Spleen (tissue), 11 donors: ENCODE results near the gene PLEKHG1. TPM values are rescaled to one million over a fixed set of nuclear protein-coding genes. Genes with fewer than 3 reads are reported as not detected.

Experiments used
- DNase-seq: peaks from one replicate; pipeline ENCODE4 v3.0.0-alpha.2; 2020
- H3K27ac ChIP-seq, 8 donors: fragments of 200-600 bp; sonication (generic) in 7 of 8; 1 replicate in 4 of 8; 2 replicates in 4 of 8; pipeline versions ENCODE4 v1.5.0 to v1.8.0; 2016 to 2021; ENCODE audit warnings: inconsistent platforms in 4 of 8, mild to moderate bottlenecking in 4 of 8, moderate library complexity in 1 of 8
- H3K27me3 ChIP-seq, 7 donors: fragments of 200-600 bp; sonication (generic) in 6 of 7; replicated peaks in 1 of 7; 1 replicate in 4 of 7; 2 replicates in 3 of 7; pipeline versions ENCODE4 v1.5.0 to v1.8.0; 2016 to 2021; ENCODE audit warnings: inconsistent platforms in 3 of 7, mild to moderate bottlenecking in 1 of 7
- H3K36me3 ChIP-seq, 6 donors: fragments of 200-600 bp; sonication (generic) in 5 of 6; 1 replicate in 4 of 6; 2 replicates in 2 of 6; pipeline versions ENCODE4 v1.5.0 to v1.8.0; 2016 to 2021; ENCODE audit warnings: inconsistent platforms in 2 of 6
- H3K4me1 ChIP-seq, 6 donors: fragments of 200-600 bp; sonication (generic) in 5 of 6; 1 replicate in 3 of 6; 2 replicates in 3 of 6; pipeline versions ENCODE4 v1.5.0 to v1.8.0; 2016 to 2021; ENCODE audit warnings: inconsistent platforms in 3 of 6
- H3K4me3 ChIP-seq, 8 donors: fragments of 200-600 bp; sonication (generic) in 7 of 8; 1 replicate in 4 of 8; 2 replicates in 4 of 8; pipeline versions ENCODE4 v1.5.0 to v1.8.0; 2016 to 2021; ENCODE audit warnings: inconsistent platforms in 4 of 8, mild to moderate bottlenecking in 4 of 8, moderate library complexity in 2 of 8
- H3K9me3 ChIP-seq, 8 donors: fragments of 200-600 bp; sonication (generic) in 7 of 8; 1 replicate in 4 of 8; 2 replicates in 4 of 8; pipeline versions ENCODE4 v1.5.0 to v1.8.0; 2016 to 2021; ENCODE audit warnings: inconsistent platforms in 4 of 8
- POLR2A ChIP-seq, 3 donors: fragments of 450-650 bp; IDR thresholded peaks; one replicate each; pipeline ENCODE4 v1.5.1; 2017; ENCODE audit warnings: antibody characterized with exemption in 3 of 3, mild to moderate bottlenecking in 1 of 3
- POLR2AphosphoS5 ChIP-seq, 3 donors: sonication (generic); formaldehyde crosslinking; IDR thresholded peaks; one replicate each; pipeline ENCODE4 v1.5.1; 2017; ENCODE audit warnings: antibody characterized with exemption in 3 of 3
- WGBS, 5 donors: extraction: QIAGEN DNeasy Blood & Tissue Kit in 3 of 5; methylation state at CpG; one replicate each; pipeline versions ENCODE4 v1.1.5 to v1.1.7; 2013 to 2018; 5-methylcytosine and 5-hydroxymethylcytosine counted together
- intact Hi-C: fragments of 100-400 bp; cut with DNase I; formaldehyde crosslinking; loops from one replicate; pipeline ENCODE4 v1.15.0; 2023; ENCODE audit warnings: low total_unique reads
- polyA plus RNA-seq, 3 donors: library from polyadenylated mRNA; stranded (reverse); fragments of 200-250 nt; gene quantifications; one replicate each; pipeline ENCODE4 v1.2.1, GENCODE V29; 2013
- total RNA-seq, 7 donors: library from RNA; depleted of rRNA in 3 of 7; stranded (reverse); fragments of >200 nt in 3 of 7; fragmentation: NEBNext Ultra II Directional in 4 of 7; extraction: Animal tissue kit (Norgen Biotek cat#: 25700) in 4 of 7; gene quantifications; one replicate each; pipeline versions ENCODE4 v1.1.0 to v1.2.1, GENCODE V29; 2016 to 2021
- TF ChIP-seq, protein P1 (sequence below), 11 experiments: fragments of 200-600 bp in 7 of 11; fragments of 450-650 bp in 4 of 11; sonication (generic) in 4 of 11; IDR thresholded peaks in 8 of 11; conservative IDR thresholded peaks in 3 of 11; 1 replicate in 7 of 11; 2 replicates in 4 of 11; pipeline versions ENCODE4 v1.4.0 to v1.8.0; 2016 to 2021; ENCODE audit warnings: antibody characterized with exemption in 11 of 11, inconsistent platforms in 4 of 11, mild to moderate bottlenecking in 1 of 11
- donor health status: healthy with polysubstance abuse.
- donor health status: DM: no; HTN: no; CAD: no; lungs with moderate emphysema.
- donor health status: DM: no; HTN: no; CAD: no.
- donor health status: Bipolar disorder and iron deficiency.
- donor health status: healthy.
- donor health status: DM: no; HTN: no; CAD: no.
- donor health status: DM: yes; HTN: yes; CAD: no.

Gene PLEKHG1
- total and polyA plus RNA-seq, 10 donors, result 14.2 to 361 (median 161) TPM

DNA sequence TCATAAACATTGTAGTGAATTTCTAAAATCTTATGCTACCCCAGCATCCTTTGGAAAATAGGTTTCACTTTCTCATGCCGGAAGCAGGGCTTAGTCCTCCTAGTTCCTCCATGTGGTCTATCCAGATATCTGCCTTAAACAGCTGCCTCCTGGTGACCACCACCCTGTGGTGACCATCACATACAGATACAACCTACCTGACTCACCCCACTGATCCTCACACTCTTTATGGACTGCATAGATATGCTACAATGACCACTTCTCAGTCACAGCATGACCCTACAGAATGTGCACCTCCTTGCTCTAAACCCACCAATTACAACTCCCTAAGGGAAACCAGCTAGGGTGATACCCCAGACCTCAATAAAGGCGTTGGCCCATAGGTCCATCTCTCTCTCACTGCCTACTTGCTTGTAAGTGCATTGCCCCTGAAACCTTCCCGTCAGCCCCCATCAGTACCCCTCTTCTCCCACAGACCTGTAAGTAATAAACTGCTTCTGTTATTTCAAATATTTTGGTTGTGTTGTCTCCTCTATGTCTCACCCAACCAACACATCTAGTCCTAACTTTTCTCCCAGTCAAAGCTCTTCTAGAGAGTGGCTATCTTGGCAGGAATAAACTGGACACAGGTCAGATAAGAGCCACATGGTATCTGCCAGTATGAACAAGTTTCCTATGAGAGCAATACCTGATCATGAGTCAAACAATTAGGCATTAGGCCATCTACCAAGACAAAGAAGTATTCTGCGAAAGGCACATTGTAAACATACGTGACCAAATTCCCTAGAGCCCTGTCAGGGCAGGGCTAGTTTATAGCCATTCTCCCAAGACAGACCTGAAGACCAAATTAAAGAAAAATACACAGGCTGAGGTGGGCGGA lies 39.4 kb upstream of the PLEKHG1 start:
- no peak overlapping the region for H3K4me3 ChIP-seq
- DNase-seq, result no peak
- intact Hi-C loops, result no loop called here
- peaks cover 0 to 14% (median 0%) of the 10 kb centered on the region in 8 donors for H3K9me3 ChIP-seq
- H3K36me3 ChIP-seq, result no peaks in the 10 kb centered on the region
- no peak overlapping the region for H3K27ac ChIP-seq
- peaks cover 0 to 8% (median 0%) of the 10 kb centered on the region in 7 donors for H3K27me3 ChIP-seq
- 69 to 87% (median 82%) methylated on average over 6 of the region's 6 CpGs for WGBS, 5 donors
- no peaks in the 10 kb centered on the region for H3K4me1 ChIP-seq
- no peak for TF ChIP-seq POLR2AphosphoS5 (IDR thresholded peaks at IDR 0.05)
- TF ChIP-seq POLR2A (IDR thresholded peaks at IDR 0.05), result no peak
- TF ChIP-seq, protein P1, sequence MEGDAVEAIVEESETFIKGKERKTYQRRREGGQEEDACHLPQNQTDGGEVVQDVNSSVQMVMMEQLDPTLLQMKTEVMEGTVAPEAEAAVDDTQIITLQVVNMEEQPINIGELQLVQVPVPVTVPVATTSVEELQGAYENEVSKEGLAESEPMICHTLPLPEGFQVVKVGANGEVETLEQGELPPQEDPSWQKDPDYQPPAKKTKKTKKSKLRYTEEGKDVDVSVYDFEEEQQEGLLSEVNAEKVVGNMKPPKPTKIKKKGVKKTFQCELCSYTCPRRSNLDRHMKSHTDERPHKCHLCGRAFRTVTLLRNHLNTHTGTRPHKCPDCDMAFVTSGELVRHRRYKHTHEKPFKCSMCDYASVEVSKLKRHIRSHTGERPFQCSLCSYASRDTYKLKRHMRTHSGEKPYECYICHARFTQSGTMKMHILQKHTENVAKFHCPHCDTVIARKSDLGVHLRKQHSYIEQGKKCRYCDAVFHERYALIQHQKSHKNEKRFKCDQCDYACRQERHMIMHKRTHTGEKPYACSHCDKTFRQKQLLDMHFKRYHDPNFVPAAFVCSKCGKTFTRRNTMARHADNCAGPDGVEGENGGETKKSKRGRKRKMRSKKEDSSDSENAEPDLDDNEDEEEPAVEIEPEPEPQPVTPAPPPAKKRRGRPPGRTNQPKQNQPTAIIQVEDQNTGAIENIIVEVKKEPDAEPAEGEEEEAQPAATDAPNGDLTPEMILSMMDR (IDR thresholded peaks at IDR 0.05 in 8 of 11, conservative IDR thresholded peaks at IDR 0.05 in 3 of 11), result no peak

DNA sequence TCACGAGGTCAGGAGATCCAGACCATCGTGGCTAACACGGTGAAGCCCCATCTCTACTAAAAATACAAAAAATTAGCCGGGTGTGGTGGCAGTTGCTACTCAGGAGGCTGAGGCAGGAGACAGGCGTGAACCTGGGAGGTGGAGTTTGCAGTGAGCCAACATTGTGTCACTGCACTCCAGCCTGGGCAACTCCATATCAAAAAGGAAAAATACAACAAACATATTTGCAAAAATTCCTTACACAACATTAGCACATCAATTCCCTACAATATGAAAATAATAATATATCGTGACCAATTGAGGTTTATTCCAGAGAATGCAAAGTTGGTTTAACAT lies 38.8 kb upstream of the PLEKHG1 start:
- WGBS, 5 donors, result 77 to 90% (median 86%) methylated on average over 6 of the region's 6 CpGs
- Histone ChIP-seq H3K36me3 (no peaks in the 10 kb centered on the region), H3K27ac (no peak overlapping the region), H3K4me3 (no peak overlapping the region), H3K9me3 (peaks cover 0 to 14% (median 0%) of the 10 kb centered on the region in 8 donors), H3K27me3 (peaks cover 0 to 8% (median 0%) of the 10 kb centered on the region in 7 donors), H3K4me1 (no peaks in the 10 kb centered on the region)
- intact Hi-C loops, result no loop called here
- no peak for TF ChIP-seq POLR2AphosphoS5 (IDR thresholded peaks at IDR 0.05)
- TF ChIP-seq, protein P1 (IDR thresholded peaks at IDR 0.05 in 8 of 11, conservative IDR thresholded peaks at IDR 0.05 in 3 of 11), result no peak
- no peak for TF ChIP-seq POLR2A (IDR thresholded peaks at IDR 0.05)
- DNase-seq, result no peak

DNA sequence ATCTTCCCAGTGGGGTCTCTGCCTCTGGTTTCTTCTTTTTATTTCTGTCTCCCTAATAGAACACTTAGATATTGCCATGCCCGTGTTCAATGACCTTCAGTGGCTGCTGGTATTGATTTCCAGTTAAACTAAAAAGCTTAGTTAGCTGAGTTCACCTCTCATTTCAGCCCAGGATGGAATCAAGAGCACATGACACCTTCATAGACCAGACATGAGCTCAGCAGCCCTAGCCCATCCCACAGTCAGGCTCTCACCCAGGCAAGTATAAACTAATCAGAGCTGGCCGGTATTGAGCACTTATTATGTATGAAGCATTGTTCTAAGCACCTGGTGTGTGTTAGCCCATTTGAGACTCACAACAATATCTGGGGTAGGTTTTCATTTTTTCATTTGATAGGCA lies 33.7 kb upstream of the PLEKHG1 start:
- TF ChIP-seq POLR2A (IDR thresholded peaks at IDR 0.05), result no peak
- TF ChIP-seq, protein P1 (IDR thresholded peaks at IDR 0.05 in 8 of 11, conservative IDR thresholded peaks at IDR 0.05 in 3 of 11), result no peak
- no peak for TF ChIP-seq POLR2AphosphoS5 (IDR thresholded peaks at IDR 0.05)
- no peak for DNase-seq
- no peaks in the 10 kb centered on the region for H3K9me3 ChIP-seq
- intact Hi-C loops, result no loop called here
- 81 to 95% (median 90%) methylated on average over 2 of the region's 2 CpGs for WGBS, 5 donors
- peaks cover 0 to 14% (median 0%) of the 10 kb centered on the region in 7 donors for H3K27me3 ChIP-seq
- peaks cover 0 to 14% (median 2%) of the 10 kb centered on the region in 6 donors for H3K4me1 ChIP-seq
- no peaks in the 10 kb centered on the region for H3K36me3 ChIP-seq
- no peak overlapping the region for H3K27ac ChIP-seq
- no peak overlapping the region for H3K4me3 ChIP-seq

DNA sequence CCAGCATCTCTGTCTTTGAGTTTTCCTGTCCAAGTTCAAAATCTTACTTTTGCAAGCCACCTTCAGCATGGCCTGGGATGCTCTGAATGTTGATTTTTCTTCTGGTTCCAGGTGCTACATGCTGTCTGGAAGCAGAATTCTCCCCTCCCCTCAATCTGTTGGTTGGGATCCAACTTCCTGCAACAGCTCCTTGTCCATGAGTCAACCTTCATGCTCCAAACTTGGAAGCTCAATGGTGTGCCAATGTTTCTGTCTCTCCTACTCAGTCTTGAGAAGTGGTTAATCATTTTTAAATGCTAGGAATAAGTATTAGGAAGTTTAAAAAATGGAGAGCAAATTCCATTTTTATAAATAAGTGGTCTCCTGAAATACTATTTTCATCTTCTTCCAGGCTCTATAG lies 33.2 kb upstream of the PLEKHG1 start:
- H3K4me1 ChIP-seq, result peaks cover 0 to 14% (median 2%) of the 10 kb centered on the region in 6 donors
- no peak overlapping the region for H3K4me3 ChIP-seq
- TF ChIP-seq POLR2A (IDR thresholded peaks at IDR 0.05) (no peak), POLR2AphosphoS5 (IDR thresholded peaks at IDR 0.05) (no peak)
- TF ChIP-seq, protein P1 (IDR thresholded peaks at IDR 0.05 in 8 of 11, conservative IDR thresholded peaks at IDR 0.05 in 3 of 11), result no peak
- H3K27me3 ChIP-seq, result peaks cover 0 to 15% (median 0%) of the 10 kb centered on the region in 7 donors
- no peaks in the 10 kb centered on the region for H3K36me3 ChIP-seq
- intact Hi-C loops, result no loop called here
- peak overlapping the region in 1 of 8 donors; percentile 4 for H3K27ac ChIP-seq
- H3K9me3 ChIP-seq, result no peaks in the 10 kb centered on the region
- DNase-seq, result no peak
